ENCODE data around the gene RAB12.
"Not testable (repeated sequence)": the region's sequence is repeated elsewhere in the genome, so short reads cannot be mapped to it uniquely, and the experiment has no call there.

RAB12 gene

GRCh38 chr18:8614875-8615274 is 5.6 kb downstream of the RAB12 start:
- no peak for DNase-seq

DNA sequence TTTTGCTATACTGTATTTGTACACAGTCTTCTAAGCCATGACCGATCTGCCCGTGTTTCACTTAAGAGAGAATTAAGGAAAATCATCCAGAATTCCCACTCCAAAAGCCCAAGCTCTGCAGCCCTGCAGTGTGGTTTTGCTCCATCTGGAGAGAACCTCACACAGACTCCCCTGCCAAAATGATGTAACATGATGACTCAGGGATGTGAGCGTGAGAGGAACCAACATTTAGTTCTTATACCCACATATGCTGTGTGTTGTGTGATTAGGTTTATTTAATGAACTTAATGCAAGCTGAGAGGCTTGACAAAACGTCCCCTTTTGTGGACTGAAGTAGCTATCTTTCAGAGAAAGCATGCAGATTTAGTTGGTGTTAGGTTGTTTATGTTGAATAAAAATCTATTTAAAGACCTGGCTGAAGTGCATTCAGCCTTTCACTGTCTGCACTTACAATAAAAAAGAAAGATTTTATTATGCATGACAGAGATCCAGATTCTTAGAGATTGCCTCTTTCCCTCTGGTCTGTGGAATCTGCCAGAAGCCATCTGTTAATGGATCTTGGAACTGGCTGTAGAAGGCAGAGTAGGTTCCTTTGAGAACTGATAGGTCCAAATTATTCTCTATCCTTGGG is 6.3 kb downstream of the RAB12 start:
- DNase-seq, result no peak

DNA sequence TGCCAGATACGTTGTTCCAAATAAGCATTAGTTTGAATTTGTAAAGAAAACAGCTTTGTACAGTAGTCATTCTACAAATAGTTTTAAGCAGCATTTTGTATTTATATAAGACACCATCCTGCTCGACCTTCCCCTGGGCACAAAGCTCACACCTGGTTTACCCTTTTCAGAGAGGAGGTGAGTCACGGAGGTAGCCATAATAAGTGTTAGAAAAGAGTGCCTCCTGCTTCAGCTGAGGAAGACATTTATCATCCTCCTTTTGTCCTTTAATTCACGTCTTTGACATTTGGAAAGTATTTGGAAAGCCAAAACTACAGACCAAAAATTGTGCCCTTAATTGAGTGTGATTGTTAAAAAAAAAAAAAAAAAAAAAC is 6.8 kb downstream of the RAB12 start:
- no peak for DNase-seq

DNA sequence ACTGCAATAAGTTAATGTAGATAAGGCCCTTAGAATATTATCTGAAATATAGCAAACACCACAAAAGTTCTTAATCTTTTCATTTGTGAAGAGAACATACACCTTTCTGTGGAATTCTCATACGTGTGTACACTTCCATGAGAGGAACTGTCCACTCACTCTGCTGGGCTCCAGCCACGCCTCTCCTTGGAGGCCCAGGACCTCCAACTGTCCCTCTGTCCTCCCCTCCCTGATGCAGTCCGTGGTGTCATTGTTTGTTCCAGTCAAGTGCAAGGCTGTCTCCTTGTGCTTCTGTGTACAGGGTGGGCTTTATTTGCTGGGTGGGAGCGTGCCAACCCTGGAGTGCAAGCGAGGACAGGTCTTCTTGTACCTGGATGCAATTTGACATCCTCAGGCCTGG is 8.7 kb downstream of the RAB12 start:
- no peak for DNase-seq

DNA sequence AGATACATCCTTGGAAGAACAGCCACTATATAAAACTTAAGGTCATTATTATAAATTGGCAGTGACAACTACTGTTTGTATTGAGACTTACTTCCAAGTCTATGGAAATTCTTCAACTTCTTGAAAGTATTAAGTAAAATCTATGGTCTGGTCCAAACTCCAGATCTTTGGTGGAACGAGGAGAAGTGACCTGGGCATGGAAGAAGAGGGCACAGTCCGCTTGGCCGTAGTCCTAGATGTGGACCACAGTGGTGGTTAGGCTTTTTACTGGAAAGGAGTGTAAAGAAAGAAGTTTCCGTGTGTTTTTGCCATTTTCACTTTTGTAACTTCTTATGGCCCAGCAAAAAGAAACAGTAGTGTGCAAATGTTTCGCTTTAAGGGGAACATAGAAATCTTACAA is 9.8 kb downstream of the RAB12 start:
- no peak for DNase-seq

DNA sequence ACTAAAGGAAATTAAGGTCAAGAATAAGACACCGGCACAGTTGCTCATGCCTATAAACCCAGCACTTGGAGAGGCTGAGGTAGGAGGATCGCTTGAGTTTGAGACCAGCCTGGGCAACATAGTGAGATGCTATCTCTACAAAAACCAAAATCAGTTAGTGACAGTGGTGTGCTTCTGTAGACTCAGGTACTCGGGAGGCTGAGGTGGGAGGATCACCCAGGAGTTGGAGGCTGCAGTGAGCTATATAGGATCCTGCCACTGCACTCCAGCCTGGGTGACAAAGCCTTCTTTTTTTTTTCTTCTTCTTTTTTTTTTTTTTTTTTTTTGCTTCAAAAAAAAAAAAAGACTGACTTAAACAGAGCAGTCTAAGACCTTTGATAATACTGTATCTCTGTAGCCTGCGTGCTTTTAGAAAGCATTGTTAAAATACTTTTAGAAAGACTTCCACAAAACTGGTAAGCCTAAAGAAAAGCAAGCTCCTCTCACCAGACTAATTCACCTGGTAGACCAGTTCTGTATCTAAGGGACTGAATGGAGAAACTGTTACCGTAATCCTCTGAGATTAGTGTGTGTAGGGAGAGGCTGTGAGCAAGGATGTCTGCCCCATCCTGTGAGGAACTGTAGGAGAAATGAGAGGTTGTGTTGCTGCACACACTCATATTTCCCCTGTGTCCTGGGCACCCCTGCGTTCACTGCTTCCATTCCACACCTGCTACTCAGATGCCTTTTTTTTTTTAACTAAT is 10.8 kb downstream of the RAB12 start:
- no peak for DNase-seq

DNA sequence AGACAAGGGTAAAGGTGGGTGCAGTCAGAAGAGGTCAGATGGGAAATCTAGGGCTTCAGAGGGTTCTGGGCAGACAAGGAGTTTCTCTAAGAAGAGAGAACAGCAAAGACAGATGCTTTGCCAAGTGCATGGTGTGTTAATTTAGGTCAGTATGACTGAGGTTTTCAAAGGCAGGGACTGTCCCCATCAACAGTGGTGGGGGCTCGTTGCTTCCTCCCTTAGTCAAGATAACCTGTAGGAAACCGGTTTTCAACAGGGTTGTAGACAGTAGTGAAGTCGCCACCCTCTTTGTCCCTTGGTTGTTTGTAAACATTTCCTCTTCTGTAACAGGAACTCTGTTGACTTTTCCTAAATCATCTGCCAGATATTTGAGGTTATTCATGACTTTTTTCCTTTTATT is 11.6 kb downstream of the RAB12 start:
- DNase-seq, result no peak

- not testable (repeated sequence) for DNase-seq
Measured at GRCh38 chr18:8622625-8623024, 13.4 kb downstream of the RAB12 start.

DNA sequence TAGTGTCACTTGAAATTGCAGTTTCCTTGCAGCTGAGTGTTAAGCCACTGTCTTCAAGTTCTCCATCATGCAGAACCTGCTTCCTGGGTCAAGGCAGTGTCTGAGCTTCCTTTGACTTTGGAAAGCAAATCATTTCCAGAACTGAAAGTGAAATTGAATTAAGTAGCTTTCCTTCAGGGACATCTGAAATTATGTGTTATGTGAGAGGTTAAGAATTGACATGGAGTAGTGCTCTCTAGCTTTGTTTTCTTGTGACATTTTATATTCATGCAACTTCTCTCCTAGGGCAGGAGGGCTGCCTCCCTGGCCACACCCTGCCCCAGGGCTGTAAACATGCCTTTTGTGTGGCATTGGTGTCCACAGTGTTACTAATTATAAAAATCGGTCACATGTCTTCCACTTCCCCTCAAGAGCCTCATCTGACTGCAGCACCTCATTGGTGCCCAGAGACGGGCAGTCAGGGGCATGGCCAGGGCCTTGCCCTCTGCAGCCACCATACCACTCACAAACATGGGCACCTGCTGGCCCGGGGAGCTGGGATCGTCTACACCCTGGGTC is 14.4 kb downstream of the RAB12 start:
- no peak for DNase-seq

DNA sequence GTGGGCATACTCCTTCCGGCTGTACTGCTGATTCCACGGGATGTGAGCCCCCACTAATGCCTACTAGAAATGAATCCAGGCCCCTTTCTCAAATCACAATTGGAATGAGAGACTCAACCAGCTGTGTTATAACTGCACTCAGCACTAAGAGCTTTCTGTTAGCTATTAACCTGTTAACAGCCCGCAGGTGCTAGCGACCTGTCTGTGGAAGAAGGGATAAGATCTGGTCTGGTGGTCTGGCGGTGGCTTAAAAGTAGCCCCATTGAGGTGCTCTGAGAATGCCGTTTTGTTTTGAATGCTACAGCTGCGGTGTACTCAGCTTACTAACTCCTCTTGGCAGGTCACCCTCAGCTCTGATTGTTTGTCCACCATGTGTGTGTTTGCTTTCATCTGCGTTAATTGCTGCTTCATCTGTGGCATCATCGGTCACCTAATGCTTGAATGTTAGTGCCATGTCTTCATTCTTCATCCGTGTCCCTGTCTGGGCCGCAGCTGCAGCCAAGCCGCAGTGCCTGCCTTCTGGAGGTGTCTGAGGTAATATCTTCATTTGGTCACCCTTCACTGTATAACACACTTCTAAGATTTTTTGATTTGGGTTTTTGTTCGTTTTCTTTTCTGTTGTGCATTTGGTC is 16.3 kb downstream of the RAB12 start:
- no peak for DNase-seq

GRCh38 chr18:8626414-8627106 is 17.3 kb downstream of the RAB12 start:
- DNase-seq, result no peak

- no peak for DNase-seq
Measured at GRCh38 chr18:8627107-8627472, 17.9 kb downstream of the RAB12 start.

GRCh38 chr18:8627540-8627939 is 18.3 kb downstream of the RAB12 start:
- no peak for DNase-seq

GRCh38 chr18:8629602-8630001 is 20.4 kb downstream of the RAB12 start:
- no peak for DNase-seq

DNA sequence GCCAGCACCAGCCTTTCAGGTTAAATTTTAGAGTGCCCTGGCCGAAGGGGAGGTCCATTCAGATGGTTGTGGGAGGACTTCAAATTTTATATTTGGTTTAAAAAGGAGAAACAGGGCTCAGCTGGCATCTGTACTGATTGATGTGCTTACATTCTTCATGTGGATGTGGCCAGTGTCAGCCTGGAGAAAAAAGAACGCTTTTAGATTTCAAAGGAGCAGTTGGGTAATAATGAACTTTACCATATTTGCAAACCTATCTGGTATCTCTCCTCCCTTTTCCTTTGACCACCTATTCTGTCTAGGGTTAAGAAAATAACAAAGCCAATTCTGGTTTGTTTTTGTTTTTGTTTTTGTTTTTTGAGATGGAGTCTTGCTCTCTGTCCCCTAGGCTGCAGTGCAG is 21.3 kb downstream of the RAB12 start:
- DNase-seq, result no peak

DNA sequence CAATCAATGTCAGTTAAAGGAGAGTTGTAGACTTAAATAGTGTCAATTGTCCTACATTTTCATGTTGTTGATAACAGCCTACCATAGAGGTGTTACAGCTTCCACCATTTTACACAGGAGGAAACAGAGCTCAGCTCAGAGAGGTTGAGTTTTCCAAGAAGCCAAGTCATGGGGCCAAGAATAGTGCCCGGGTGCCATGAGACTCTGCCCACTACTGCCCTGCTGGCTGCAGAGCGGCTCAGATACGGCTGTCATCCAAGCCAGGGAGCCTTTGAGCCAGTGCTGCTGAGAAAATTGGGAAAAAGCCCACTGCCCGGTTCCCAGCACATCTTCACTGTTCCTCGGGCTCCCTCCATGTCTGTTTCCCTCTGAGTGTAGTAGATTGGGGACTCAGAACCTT is 22.0 kb downstream of the RAB12 start:
- no peak for DNase-seq

DNA sequence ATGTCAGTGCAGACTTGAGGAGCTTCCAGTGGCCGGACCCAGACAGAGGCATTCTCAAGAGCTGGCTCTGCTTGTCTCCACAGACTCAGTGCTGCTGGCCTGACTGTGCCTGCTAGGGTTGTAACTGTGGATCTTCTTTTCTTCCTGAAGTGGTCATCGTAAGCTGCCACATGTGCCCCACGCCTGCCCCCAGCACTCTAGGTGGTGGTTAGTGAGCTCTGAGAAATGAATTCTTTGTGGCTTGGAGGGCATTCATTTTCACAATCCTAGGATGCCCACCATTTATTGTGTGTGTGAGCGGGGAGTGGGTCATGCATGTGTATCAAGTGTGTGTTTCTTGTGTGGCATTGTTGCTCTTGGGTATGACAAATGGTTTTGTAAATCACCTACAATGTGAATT is 23.1 kb downstream of the RAB12 start:
- DNase-seq, result no peak

GRCh38 chr18:8634508-8634907 is 25.3 kb downstream of the RAB12 start:
- no peak for DNase-seq

- no peak for DNase-seq
Measured at GRCh38 chr18:8635087-8635486, 25.9 kb downstream of the RAB12 start.

GRCh38 chr18:8639762-8640161 is 30.5 kb downstream of the RAB12 start:
- DNase-seq, result no peak

GRCh38 chr18:8643326-8643878 is 34.2 kb downstream of the RAB12 start:
- no peak for DNase-seq

DNA sequence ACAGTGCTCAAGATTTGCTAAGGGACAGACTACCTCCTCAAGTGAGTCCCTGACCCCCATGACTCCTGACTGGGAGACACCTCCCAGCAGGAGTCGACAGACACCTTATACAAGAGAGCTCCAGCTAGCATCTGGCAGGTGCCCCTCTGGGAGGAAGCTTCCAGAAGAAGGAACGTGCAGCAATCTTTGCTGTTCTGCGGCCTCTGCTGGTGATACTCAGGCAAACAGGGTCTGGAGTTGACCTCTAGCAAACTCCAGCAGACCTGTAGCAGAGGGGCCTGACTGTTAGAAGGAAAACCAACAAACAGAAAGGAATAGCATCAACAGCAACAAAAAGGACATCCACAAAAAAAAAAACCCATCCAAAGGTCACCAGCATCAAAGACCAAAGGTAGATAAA is 38.1 kb downstream of the RAB12 start:
- DNase-seq, result not testable (repeated sequence)

Measured in activated T-cell treated with anti-CD3 and anti-CD28 coated beads, Interleukin-2, amount 50 U/mL, for 1 hour (primary cell).